Measurements from ENCODE around the gene FARP1.

Gene FARP1

DNA sequence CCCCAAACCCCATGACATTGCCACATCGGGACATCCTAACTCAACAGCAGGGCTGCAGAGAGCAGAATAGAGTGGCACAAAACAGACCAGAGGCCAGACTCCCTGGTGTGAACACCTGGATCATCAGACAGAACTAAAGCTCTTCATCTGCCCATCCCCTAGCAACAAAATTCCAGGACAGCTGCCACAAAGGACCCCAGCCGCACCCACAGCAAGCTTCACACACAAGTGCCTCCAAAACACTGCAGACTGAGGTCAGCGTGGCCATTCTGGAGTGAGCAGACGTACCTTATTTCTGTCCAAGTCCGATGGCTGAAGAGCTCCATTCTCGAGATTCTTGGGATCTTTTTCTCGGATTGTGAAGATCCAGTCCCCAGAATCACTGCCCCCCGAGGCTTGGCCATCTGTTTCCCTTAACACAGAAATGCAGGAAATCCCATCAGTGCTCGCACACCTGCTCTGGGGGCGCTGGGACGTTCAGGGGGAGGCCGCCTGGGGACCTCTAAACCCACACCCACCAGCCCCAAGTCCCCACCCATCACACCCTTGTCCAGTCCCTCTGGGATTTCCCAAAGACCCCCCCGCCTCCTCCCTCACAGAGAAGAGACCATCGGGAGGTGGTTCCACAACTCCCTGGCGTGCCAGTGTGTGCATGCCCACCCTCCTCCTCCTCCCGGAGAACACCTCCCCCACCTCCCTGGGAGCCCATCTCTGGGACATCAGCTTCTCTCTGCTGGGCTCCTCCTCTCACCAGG lies 318.8 kb downstream of the FARP1 start:
- peak; percentile 42 for DNase-seq (ENCODE audit: low spot score)

- no peak for DNase-seq (ENCODE audit: low spot score)
Observed at GRCh38 chr13:98462241-98462882, 319.5 kb downstream of the FARP1 start.

GRCh38 chr13:98462946-98463345 lies 320.1 kb downstream of the FARP1 start:
- no peak for DNase-seq (ENCODE audit: low spot score)

- peak; percentile 44 for DNase-seq (ENCODE audit: low spot score)
Observed at GRCh38 chr13:98466634-98467236, 323.8 kb downstream of the FARP1 start.

DNA sequence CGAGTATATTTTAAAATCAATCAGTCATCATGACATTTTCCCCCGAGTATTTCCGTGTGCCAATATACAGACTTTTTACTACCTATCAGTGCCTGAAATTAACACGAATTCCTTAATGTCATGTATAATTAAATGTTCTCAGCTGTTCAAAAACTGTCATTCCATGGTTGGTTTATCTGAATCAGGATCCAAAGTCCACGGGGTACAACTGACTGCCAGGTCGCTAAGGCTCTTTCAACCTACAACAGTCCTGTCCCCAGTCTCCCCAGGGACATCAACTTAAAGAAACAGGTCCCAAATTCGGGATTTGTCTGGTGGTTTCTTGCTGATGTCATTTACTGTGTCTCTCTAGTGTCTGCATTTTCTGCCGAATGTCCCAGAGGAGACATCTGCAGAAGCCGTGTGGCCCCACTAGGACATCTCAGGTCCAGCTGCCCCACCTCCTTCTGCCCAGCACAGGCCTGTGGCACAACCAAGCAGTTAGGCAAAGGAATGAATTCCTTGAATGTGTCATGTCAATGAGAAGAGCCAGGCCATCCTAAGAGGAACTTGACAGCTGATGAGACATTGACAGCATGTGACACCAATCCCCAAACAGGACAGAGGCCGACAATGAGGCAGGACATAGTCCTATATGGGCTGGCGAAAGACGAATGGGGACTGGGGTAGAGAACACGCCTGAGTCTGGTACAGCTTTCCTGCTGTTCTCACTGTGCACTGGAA lies 324.5 kb downstream of the FARP1 start:
- no peak for DNase-seq (ENCODE audit: low spot score)

- peak; percentile 28 for DNase-seq (ENCODE audit: low spot score)
Observed at GRCh38 chr13:98468361-98468760, 325.5 kb downstream of the FARP1 start.

GRCh38 chr13:98468929-98469328 lies 326.0 kb downstream of the FARP1 start:
- no peak for DNase-seq (ENCODE audit: low spot score)

GRCh38 chr13:98470920-98471319 lies 328.0 kb downstream of the FARP1 start:
- DNase-seq (ENCODE audit: low spot score) = no peak

DNA sequence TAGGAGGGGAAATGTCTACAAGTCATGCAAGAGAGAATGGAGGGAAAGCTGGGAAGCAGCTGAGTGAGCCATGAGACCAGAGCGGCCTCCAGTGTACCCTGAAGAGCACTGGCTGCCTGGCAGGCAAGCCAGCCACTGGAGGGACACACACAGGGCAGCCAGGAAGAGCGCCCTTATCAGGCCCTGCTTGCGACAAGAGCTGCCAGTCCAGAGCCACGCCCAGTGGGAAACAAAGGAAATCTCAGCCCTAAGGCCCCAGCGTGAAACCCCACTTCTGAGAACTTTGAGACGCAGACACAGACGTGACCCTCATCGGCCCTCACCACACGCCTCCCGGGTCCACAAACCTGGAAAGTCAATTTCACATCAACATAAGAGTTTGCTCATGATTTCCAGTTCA lies 329.0 kb downstream of the FARP1 start:
- DNase-seq (ENCODE audit: low spot score) = no peak

GRCh38 chr13:98473135-98473787 lies 330.4 kb downstream of the FARP1 start:
- DNase-seq (ENCODE audit: low spot score) = no peak

DNA sequence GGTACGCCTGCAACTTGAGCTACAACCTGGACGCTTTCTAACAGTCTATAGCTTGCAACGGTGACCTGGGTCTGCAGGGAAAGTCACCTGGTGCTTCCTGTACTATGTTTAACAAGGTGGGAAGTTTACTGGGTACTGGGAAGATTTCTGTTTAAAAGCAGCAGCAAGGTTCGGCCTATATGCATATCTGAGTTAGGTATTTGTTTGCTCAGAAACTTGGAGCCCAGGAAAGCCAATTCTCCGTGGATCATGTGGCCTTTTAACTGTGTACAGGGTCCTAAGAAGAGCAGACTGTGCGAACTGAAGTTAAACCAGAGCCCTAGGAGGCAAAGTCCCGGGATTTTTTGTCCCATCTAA lies 330.9 kb downstream of the FARP1 start:
- no peak for DNase-seq (ENCODE audit: low spot score)

DNA sequence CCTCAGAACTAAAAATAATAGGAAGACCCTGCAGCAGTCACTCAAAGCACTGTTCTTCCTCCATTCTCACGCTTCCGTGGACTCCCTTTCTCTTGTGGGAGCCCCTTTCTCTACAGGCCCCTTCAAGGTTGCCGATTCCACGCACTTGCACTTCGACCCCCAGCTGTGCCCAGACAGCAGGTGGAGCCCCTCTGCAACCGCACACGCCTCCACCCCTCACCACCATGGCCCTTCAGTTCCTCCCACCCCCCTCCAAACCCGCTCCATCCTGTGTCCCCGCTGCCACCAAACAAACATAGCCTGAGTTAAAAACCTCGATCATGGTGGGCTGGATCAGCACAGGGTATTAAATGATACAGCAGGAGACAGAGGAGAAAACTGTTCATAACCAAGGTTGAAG lies 331.4 kb downstream of the FARP1 start:
- DNase-seq (ENCODE audit: low spot score) = no peak

- DNase-seq (ENCODE audit: low spot score) = no peak
Observed at GRCh38 chr13:98474761-98475160, 331.9 kb downstream of the FARP1 start.

- DNase-seq (ENCODE audit: low spot score) = no peak
Observed at GRCh38 chr13:98475522-98475921, 332.6 kb downstream of the FARP1 start.

GRCh38 chr13:98476106-98476505 lies 333.2 kb downstream of the FARP1 start:
- DNase-seq (ENCODE audit: low spot score) = no peak

DNA sequence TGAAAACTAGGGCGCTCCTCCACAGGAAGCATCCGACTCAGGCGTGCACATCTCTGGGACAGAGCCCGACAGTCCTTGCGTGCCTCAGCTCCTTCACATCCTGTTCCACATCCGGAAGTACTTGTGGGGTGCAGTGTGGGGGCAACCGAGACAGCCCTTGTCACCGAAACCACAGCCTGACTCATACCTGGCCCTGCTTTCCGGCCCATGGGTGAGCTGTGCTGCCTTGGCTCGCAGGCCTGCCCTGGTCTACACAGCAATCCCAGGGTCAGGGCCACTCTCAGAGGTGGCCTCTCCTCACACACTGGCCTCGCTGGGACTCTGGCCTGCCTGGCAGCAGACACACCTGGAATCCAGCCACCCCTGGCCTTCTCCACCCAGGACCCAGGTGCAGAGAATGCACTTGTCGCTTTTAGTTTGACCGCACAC lies 333.7 kb downstream of the FARP1 start:
- peak; percentile 24 for DNase-seq (ENCODE audit: low spot score)

- no peak for DNase-seq (ENCODE audit: low spot score)
Observed at GRCh38 chr13:98478189-98479129, 335.6 kb downstream of the FARP1 start.

DNA sequence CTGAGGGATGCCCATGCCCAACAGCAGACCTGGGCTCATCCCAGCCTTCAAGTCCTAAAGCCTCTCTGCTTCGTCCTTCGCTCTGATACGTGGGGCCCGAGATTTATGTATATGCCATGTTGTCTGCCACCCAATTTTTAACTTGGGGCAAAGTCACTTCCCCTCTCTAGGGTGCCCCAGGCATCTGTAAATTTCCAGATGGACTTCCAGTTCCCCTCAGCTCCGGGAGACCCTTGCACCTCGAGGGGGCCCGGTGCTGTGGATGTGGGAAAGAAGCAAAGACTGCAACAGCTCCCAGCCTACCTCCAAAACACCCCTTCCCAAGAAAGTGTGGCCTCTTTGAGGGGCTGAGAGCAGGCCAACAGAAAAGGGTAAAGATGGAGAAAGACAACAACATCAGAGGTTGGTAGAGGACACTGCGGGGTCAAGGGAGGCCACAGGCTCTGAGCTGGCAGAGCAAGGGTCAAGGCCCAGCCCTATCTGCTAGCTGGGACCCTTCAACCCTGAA lies 336.7 kb downstream of the FARP1 start:
- DNase-seq (ENCODE audit: low spot score) = no peak

DNA sequence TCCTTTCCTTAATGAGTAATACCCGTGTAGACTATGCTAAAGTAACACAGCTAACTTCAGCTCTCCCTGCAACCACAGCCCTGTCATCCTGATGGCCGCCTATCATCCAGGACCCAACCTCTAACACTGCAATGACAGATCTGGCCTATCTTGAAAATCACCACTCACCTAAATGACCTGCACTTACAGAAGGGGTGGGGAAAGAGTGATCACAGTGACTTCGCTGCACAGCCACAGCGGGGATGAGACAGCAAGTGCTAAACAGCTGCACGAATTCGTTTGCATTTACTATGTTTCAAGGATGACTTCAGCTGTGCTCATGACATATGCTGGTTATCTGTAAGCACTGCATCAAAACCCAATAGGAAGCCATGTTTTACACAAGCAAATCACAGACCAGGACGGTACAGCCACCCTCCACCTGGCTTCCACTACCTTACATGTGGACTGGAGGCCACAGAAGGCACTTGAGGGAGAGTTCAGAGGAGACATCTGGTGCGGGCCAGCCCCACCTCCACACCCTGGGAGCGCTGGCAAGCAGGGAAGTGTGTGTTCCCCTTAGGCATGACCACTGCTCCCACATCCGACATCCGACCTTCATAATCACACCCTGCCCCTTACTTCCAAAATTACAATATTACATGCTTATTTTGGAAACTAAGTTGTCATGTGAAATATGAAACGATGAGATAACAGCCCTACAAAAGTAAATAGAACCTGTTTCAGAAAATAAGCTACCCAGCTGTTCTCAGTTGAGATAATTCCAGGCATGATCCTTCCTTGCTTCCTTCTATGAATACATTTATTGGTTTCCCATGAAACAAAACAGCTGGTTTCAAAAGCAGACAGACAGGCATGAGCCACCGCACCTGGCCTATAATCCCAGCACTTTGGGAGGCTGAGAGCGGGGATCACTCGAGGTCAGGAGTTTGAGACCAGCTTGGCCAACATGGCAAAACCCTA lies 338.3 kb downstream of the FARP1 start:
- no peak for DNase-seq (ENCODE audit: low spot score)

All from cerebellar cortex (tissue), 1 donor.